PC-3 (cell line): ENCODE measurements around the gene TNFRSF25. TPM values are rescaled to one million over a fixed set of nuclear protein-coding genes. Genes with fewer than 3 reads are reported as not detected.

Source experiments
- ATAC-seq: fragments of 200-7000 bp; cut with Tn5 transposase; 2 replicates; pipeline ENCODE4 v1.9.1; 2020; ENCODE audit warnings: mild to moderate bottlenecking, moderate library complexity
- BruUV-seq: library from RNA; stranded (reverse); fragments of 400-500 nt; replicated peaks from 2 replicates; lab custom pipeline; 2021; lab: Mats Ljungman, UMichigan
- CTCF ChIA-PET: fragments of 300-600 bp; sonication (Branson Sonifier 250); formaldehyde crosslinking; loops from one replicate; lab custom pipeline; 2022; ENCODE audit warnings: antibody characterized with exemption; lab: Charles Lee
- POLR2A ChIA-PET: fragments of 300-600 bp; sonication (Branson Sonifier 250); formaldehyde crosslinking; loops from one replicate; lab custom pipeline; 2022; ENCODE audit warnings: antibody characterized with exemption; ENCODE audit not compliant: unreplicated experiment; lab: Charles Lee
- DNase-seq: peaks from one replicate; pipeline ENCODE4 v3.0.0-alpha.2; 2015
- H2AFZ ChIP-seq: fragments of 300-600 bp; sonication (generic); 2 replicates; pipeline ENCODE4 v1.6.0; 2016; ENCODE audit warnings: antibody characterized with exemption, low read length
- H3F3A ChIP-seq: fragments of 300-600 bp; sonication (generic); one replicate; pipeline ENCODE4 v1.6.0; 2017; ENCODE audit warnings: antibody characterized with exemption, low read length, control low read depth, mild to moderate bottlenecking; ENCODE audit not compliant: unreplicated experiment
- H3K27ac ChIP-seq: fragments of 300-600 bp; sonication (generic); 2 replicates; pipeline ENCODE4 v1.5.1; 2016; ENCODE audit warnings: mild to moderate bottlenecking, low read length
- H3K27me3 ChIP-seq: fragments of 300-600 bp; sonication (generic); 2 replicates; pipeline ENCODE4 v1.6.1; 2016; ENCODE audit warnings: low read length, mixed read lengths
- H3K36me3 ChIP-seq: fragments of 300-600 bp; sonication (generic); 2 replicates; pipeline ENCODE4 v1.6.1; 2016; ENCODE audit warnings: low read depth, mixed run types, low read length, mixed read lengths
- H3K4me1 ChIP-seq: fragments of 300-600 bp; sonication (generic); 2 replicates; pipeline ENCODE4 v1.5.1; 2016; ENCODE audit warnings: low read length; ENCODE audit not compliant: insufficient read depth
- H3K4me2 ChIP-seq: fragments of 300-600 bp; sonication (generic); 2 replicates; pipeline ENCODE4 v1.6.0; 2016; ENCODE audit warnings: low read length
- H3K4me3 ChIP-seq: fragments of 300-600 bp; sonication (generic); 2 replicates; pipeline ENCODE4 v1.5.1; 2016; ENCODE audit warnings: mild to moderate bottlenecking, low read length, mixed read lengths
- H3K79me2 ChIP-seq: fragments of 300-600 bp; sonication (generic); 2 replicates; pipeline ENCODE4 v1.6.1; 2017; ENCODE audit warnings: low read length, mixed read lengths
- H3K9ac ChIP-seq: fragments of 300-600 bp; sonication (generic); 2 replicates; pipeline ENCODE4 v1.6.0; 2016; ENCODE audit warnings: mild to moderate bottlenecking, low read length
- H3K9me2 ChIP-seq: fragments of 300-600 bp; sonication (generic); replicated peaks from 2 replicates; pipeline ENCODE4 v1.6.1; 2016; ENCODE audit warnings: mixed run types, low read length, mixed read lengths
- H3K9me3 ChIP-seq: fragments of 300-600 bp; sonication (generic); 2 replicates; pipeline ENCODE4 v1.6.1; 2016; ENCODE audit warnings: low read length, mixed read lengths
- H4K20me1 ChIP-seq: fragments of 300-600 bp; sonication (generic); 2 replicates; pipeline ENCODE4 v1.6.1; 2016; ENCODE audit warnings: low read length, mixed read lengths
- EZH2 ChIP-seq: fragments of 300-600 bp; sonication (generic); IDR thresholded peaks from one replicate; pipeline ENCODE4 v1.6.1; 2017; ENCODE audit warnings: antibody characterized with exemption, mild to moderate bottlenecking, low read length; ENCODE audit not compliant: unreplicated experiment
- EZH2phosphoT487 ChIP-seq: fragments of 300-600 bp; sonication (generic); IDR thresholded peaks from 2 replicates; pipeline ENCODE4 v1.6.1; 2018; ENCODE audit warnings: mild to moderate bottlenecking, antibody characterized with exemption, low read length, borderline replicate concordance
- intact Hi-C: fragments of 100-400 bp; cut with micrococcal nuclease; formaldehyde crosslinking; loops from 2 replicates; pipeline ENCODE4 v1.9.0; 2023
- total RNA-seq: library from RNA; depleted of rRNA; stranded (reverse); fragments of >200 nt; gene quantifications from 2 replicates; pipeline ENCODE4 v1.2.3, GENCODE V29; 2014
- TF ChIP-seq, protein P1 (sequence below): fragments of 300-600 bp; sonication (generic); conservative IDR thresholded peaks from 2 replicates; pipeline ENCODE4 v1.5.1; 2017; ENCODE audit warnings: antibody characterized with exemption, low read depth, mild to moderate bottlenecking, low read length

TNFRSF25 gene
- total RNA-seq, 1 experiment from 2014 or later: 42.5 TPM

DNA sequence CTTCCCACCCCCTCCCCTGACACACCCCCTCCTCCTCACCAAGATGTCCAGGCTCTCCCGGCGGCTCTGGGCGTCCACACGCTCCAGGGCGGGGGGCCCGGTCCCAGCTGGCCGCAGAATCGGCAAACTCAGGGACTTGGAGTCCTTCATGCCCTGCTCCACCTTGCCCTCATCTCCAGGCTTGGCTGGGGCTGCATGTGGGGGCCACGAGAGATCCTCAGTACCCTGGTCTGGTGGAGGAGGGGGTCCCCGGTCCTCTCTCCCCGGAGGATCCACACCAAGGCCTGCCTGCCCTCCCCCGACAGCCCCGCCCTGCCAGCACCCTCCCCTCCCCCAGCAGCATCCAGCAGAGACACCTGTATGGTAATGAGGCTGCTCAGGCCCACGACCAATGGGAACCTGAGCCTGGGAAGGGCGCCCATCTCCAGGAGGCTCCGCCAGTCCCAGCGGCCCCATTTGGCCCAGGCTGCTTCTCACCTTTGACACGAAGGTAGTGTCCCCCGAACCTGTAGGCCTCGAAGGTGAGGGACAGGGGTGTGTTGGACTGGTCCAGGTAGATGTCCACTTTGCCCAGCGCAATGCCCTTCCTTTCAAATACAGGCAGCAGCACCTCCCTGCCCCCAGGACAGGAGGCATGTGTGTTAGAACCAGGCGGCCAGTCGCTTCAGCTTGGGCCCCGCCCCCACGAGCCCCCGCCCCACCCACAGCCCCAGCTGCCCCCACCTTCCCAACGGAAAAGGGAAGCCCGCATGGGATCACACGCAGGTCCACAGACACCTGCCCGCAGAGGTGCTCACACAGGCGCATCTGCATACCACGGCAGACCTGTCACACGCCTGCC is 8.2 kb upstream of the TNFRSF25 start:
- Histone ChIP-seq H3K4me1 (no peaks in the 10 kb centered on the region), H3K9ac (no peak overlapping the region), H3F3A (no peaks in the 10 kb centered on the region), H3K79me2 (no peaks in the 10 kb centered on the region), H3K27me3 (no peaks in the 10 kb centered on the region), H3K9me2 (no peaks in the 10 kb centered on the region), H3K4me2 (no peak overlapping the region), H3K9me3 (no peaks in the 10 kb centered on the region), H3K27ac (no peak overlapping the region), H3K36me3 (peaks cover 31% of the 10 kb centered on the region), H4K20me1 (no peaks in the 10 kb centered on the region), H2AFZ (no peak overlapping the region), H3K4me3 (no peak overlapping the region)
- ChIA-PET POLR2A (no interaction called here), CTCF (no interaction called here)
- TF ChIP-seq EZH2 (no peak), EZH2phosphoT487 (no peak)
- TF ChIP-seq, protein P1, sequence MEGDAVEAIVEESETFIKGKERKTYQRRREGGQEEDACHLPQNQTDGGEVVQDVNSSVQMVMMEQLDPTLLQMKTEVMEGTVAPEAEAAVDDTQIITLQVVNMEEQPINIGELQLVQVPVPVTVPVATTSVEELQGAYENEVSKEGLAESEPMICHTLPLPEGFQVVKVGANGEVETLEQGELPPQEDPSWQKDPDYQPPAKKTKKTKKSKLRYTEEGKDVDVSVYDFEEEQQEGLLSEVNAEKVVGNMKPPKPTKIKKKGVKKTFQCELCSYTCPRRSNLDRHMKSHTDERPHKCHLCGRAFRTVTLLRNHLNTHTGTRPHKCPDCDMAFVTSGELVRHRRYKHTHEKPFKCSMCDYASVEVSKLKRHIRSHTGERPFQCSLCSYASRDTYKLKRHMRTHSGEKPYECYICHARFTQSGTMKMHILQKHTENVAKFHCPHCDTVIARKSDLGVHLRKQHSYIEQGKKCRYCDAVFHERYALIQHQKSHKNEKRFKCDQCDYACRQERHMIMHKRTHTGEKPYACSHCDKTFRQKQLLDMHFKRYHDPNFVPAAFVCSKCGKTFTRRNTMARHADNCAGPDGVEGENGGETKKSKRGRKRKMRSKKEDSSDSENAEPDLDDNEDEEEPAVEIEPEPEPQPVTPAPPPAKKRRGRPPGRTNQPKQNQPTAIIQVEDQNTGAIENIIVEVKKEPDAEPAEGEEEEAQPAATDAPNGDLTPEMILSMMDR: no peak
- ATAC-seq (no peak), DNase-seq (no peak)
- intact Hi-C loops: no loop called here
- BruUV-seq: no TSS peak

- ChIA-PET CTCF (interaction anchor here (0.6 kb wide), 1 partner anchor 32 kb away, joined by 3 read pairs; no protein-coding TSS in a partner anchor), POLR2A (no interaction called here)
- H3K4me1 ChIP-seq: no peaks in the 10 kb centered on the region
- no peak overlapping the region for H3K4me3 ChIP-seq
- ATAC-seq: no peak
- peaks cover 41% of the 10 kb centered on the region for H3K36me3 ChIP-seq
- H3K4me2 ChIP-seq: no peak overlapping the region
- H3K9me3 ChIP-seq: no peaks in the 10 kb centered on the region
- no peaks in the 10 kb centered on the region for H3K79me2 ChIP-seq
- no peak overlapping the region for H3K27ac ChIP-seq
- BruUV-seq: no TSS peak
- intact Hi-C loops: no loop called here
- no peak for TF ChIP-seq EZH2
- no peak for TF ChIP-seq EZH2phosphoT487
- TF ChIP-seq, protein P1: no peak
- H2AFZ ChIP-seq: no peak overlapping the region
- no peaks in the 10 kb centered on the region for H3F3A ChIP-seq
- no peak overlapping the region for H3K9ac ChIP-seq
- H4K20me1 ChIP-seq: no peaks in the 10 kb centered on the region
- H3K9me2 ChIP-seq: no peaks in the 10 kb centered on the region
- no peaks in the 10 kb centered on the region for H3K27me3 ChIP-seq
- DNase-seq: no peak
Measured at GRCh38 chr1:6473156-6473555, 7.2 kb upstream of the TNFRSF25 start.

DNA sequence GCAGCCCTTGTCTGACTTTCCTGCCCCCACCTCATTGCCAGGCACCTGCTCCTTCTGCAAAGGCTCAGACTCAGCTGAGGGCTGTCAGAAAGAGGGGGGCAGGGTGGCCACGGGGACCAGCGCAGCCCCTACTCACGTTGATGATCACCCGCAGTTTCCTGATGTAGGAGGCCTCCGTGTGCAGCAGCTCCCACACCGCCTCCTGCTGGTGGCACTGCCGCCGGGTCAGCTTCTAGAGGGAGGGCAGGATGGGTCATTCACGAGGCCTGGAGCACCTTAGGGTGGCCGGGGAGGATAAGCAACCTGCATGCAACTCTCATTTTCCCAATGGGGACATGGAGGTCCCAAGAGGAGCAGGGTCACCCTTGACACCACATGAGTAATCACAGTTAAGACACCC is 6.4 kb upstream of the TNFRSF25 start:
- H3K36me3 ChIP-seq: peaks cover 42% of the 10 kb centered on the region

More for the DNA sequence above, 6.4 kb upstream of the TNFRSF25 start:
- Histone ChIP-seq H3K4me1 (no peaks in the 10 kb centered on the region), H3K9ac (no peak overlapping the region), H3K4me3 (no peak overlapping the region), H3K4me2 (no peak overlapping the region), H4K20me1 (no peaks in the 10 kb centered on the region), H3K9me2 (no peaks in the 10 kb centered on the region), H3K79me2 (no peaks in the 10 kb centered on the region), H3K27ac (no peak overlapping the region), H2AFZ (no peak overlapping the region), H3K9me3 (no peaks in the 10 kb centered on the region), H3F3A (no peaks in the 10 kb centered on the region), H3K27me3 (no peaks in the 10 kb centered on the region)
- TF ChIP-seq, protein P1: peak; percentile 84
- TF ChIP-seq EZH2: no peak
- intact Hi-C loops: no loop called here
- ATAC-seq (no peak), DNase-seq (no peak)
- POLR2A ChIA-PET: no interaction called here
- BruUV-seq: no TSS peak
- CTCF ChIA-PET: no interaction called here
